HG03103 (cell line): ENCODE data around the gene SLC25A5.
"Not testable (repeated sequence)": the region's sequence is repeated elsewhere in the genome, so short reads cannot be mapped to it uniquely, and the experiment has no call there.

Experiments used
- ATAC-seq: cut with Tn5 transposase; IDR thresholded peaks from one replicate; pipeline ENCODE4 v1.9.1; 2021; ENCODE audit warnings: low read depth; ENCODE audit not compliant: unreplicated experiment

Gene SLC25A5

GRCh38 chrX:119467842-119468550 lies at the start of gene SLC25A5:
SLC25A5 (plus strand) TSS chrX:119468444; CDS start chrX:119468516, 72 bp downstream.
- ATAC-seq = peak; percentile 86

GRCh38 chrX:119419146-119419545 lies 49.1 kb upstream of the SLC25A5 start:
- no peak for ATAC-seq

DNA sequence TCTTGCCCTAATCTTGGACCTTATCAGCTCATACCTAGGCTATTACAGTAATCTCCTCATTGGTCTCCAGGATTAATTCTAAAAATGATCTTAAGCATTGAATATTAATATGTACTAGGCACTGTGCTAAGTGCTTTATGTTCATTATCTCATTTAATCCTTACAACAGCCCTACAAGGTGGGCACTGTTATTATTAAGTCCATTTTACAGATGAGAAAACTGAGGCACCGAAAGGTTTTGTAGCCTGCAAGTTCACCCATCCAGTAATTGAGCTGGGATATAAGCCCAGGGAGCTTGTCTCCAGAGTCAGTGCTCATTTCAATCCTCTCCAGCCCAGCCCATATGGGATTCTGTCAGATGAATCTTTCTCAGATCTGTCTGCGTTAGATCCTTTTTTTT lies 48.3 kb upstream of the SLC25A5 start:
- ATAC-seq = no peak

DNA sequence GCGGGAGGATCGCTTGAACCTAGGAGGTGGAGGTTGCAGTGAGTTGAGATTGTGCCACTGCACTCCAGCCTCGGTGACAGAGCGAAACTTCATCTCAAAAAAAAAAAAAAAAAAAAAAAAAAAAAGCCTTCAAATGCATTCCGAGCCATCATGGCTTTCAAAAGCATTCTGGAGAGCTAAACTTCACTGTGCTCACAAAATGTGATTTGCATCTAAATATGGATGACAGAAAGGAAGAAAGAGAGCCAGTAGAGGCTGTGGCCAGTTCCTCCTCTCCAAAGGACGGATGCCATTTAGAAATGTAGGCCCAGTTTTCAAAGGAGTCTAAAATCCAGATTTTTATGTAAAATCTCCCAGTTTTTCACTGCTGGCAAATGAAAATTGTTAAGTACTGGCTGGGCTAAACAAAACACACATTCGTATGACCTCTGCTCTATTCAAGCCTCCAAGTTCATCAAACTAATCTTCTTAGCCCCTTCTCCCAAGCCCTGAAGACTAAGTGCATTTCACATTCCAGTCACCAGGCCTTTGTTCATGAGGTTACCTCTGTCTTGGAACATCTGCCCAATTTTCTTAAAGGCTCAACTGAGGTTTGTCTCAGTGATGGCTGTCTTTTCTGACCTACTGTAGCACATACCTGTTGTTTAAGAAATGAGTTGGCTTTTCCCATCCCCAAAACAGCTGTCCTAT lies 47.1 kb upstream of the SLC25A5 start:
- no peak for ATAC-seq

GRCh38 chrX:119423631-119424030 lies 44.6 kb upstream of the SLC25A5 start:
- no peak for ATAC-seq

- no peak for ATAC-seq
Observed at GRCh38 chrX:119424999-119425398, 43.2 kb upstream of the SLC25A5 start.

DNA sequence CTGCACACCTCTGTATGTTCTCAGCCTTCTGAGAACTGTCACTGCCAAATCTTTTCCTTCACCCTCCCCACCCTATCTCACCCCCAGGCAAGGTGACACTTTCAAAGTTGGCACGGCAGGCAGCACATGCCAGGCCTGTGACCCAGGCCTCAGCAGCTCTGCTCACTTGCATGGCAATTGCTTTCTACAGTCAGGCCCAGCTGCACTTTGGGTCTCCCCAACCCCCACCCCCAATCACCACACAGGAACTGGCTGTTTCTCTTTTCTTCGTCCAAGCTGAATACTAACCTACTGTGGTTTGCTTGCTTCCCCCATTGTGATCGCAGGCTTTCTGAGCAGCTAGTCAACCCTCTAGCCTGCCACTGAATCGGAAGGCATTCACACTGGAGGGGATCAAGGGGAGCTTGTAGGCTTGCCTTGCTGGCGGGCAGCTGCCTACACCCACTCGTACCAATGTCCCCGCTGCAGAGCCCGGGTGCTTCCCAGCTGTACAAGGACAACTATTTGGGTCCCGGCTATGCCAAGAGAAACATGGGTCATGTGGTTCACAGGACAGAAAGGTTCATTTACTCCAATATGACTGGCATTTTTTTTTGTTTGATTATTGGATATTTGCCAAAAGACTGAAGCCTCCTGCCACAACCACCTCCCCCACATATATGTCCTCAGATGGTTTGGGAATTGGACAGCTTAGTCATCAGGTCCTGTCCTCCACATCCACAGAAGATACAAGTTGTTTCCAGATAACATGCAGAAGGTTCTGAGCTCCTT lies 41.0 kb upstream of the SLC25A5 start:
- peak; percentile 88 for ATAC-seq

DNA sequence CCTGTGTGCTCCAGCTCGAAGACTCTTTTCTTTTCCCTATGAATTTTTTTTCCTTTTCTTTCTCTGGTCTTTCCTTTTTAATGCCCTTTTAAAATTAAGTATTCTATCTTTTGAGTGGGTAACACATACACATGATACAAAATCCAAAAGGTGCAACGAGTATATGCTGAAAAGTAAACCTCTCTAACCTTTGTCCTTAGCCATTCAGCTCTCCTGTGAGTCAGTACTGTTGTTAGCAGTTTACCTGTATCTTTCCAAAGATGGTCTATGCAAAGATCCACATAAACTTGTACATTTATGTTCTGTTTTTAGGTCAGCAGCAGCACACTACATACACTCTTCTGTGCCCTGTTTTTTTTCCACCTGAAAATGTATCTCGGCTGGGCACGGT lies 40.5 kb upstream of the SLC25A5 start:
- ATAC-seq = no peak

GRCh38 chrX:119429471-119429870 lies 38.8 kb upstream of the SLC25A5 start:
- ATAC-seq = no peak

- not testable (repeated sequence) for ATAC-seq
Observed at GRCh38 chrX:119441295-119441694, 26.9 kb upstream of the SLC25A5 start.

GRCh38 chrX:119442286-119442685 lies 26.0 kb upstream of the SLC25A5 start:
- no peak for ATAC-seq

GRCh38 chrX:119453202-119453601 lies 15.0 kb upstream of the SLC25A5 start:
- ATAC-seq = no peak

DNA sequence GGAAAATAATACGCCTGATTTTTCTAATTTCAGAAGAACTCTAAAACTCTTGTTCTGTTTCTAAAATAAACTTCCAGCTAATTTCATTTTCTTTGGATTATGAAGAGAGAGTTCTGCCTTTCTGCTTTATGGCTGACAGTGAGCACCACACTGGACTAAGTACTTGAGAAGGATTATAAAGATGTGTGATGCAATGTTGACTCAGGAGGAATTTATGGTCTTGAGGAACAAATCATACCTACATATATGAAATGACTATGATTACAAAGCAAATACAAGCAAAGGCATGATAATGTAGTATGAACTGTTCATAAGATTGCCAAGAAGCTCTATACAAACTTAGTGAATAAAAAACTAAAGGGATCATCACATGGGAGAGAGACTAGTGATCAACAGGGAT lies 13.0 kb upstream of the SLC25A5 start:
- no peak for ATAC-seq

GRCh38 chrX:119459181-119459580 lies 9.1 kb upstream of the SLC25A5 start:
- ATAC-seq = no peak

DNA sequence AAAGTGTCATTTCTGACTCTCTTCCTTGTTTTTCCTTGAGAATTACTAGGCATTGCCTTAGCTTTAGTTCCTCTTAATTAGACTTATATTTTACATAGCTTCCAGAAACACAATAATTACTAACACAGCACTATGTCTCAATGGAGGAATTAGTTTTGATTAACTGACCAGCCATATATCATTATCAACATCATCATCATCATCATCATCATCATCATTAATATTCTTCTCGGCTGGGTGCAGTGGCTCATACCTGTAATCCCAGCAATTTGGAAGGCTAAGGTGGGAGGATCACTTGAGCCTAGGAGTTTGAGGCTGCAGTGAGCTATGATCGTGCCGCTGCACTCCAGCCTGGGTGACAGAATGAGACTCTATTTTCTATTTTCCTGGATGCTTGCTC lies 2.7 kb upstream of the SLC25A5 start:
- no peak for ATAC-seq

DNA sequence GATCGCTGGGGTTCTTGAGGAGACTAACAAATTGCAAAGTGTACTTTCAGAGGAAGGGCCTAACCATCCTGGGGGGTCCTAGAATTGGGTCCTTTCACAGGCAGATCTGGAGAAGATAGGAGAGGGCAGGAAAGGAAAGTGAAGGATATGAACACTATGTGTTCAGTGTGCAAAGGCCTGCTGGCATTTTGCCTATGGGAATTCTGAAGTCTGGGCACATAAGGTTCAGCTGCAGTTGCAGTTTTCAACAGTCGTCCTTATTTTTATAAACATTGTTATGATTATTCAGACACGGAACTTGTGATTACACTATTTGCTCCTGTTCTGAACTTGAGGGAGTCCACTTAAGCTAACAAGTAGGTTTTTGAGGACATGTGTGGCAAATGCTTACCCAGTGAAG lies 1.3 kb upstream of the SLC25A5 start:
- no peak for ATAC-seq

DNA sequence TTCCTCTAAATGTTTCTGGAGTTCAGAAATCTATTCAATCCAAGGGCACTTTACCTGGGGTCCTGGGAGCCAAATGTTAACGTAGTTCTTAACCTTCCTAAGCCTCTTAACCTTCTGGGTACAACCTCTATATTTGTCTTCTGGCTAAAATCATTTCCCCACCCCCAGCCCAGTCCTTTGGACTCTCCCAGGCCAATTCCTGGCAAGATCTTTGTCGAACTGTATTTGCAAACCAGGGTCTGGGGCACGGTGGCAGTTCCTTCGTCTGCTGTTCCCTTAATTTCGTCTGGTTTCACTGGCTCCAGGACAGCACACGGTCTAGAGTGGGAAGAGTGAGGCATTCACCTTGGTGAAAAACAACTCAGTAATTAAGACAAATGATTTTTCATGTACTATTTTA lies 811 bp upstream of the SLC25A5 start:
- no peak for ATAC-seq

- peak; percentile 71 for ATAC-seq
Observed at GRCh38 chrX:119468551-119469312, 488 bp downstream of the SLC25A5 start.

DNA sequence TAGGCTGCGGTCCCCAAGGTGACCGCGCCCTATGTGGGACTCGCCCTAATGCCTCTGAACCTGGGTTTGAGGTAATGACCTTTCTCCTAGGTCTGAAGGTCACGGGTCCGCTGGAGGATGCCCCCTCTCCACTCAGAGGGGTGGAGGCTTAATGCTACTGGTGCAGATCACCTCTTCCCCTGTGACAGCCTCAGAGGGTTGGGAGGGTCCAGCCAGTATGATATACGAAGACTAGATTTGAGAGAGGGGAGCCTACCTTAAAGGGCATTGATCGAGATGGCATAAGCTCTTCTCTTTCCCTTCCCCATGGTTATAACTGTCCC lies 1.0 kb downstream of the SLC25A5 start:
- no peak for ATAC-seq

DNA sequence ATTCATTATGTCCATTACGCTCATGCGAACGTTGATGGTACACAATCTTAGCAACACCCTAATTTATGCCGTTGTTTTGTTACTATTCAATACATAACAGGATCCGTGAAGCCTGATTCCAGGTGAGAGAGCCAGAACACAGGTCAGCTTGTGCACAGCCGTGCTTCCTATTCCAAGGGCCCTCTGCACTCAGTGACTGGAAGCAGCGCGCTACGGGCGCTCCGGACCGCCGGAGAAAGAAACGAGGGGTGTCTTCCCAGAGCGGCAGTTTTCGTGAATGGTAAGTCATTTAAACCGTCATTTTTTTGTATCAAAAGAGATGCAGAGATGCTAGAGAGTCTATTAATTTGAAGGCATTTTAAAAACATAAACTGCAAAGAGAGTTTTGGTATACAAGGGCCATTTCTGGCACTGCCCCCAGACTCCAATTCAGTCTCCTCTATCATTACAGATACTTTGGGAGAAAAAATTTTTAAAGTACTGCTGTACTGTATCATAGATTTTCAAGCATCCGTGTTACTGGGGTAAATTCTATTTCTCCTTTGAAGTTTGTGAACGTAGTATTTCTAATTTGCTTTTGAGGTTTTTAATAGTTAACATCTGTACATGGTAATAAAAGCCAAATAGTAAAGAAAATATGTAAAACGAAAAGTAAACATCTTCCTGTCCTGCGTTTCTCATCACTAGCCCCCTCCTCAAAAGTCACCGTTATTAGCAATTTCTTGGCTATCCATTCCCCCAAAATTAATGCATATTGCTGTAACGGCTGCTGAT lies 6.6 kb downstream of the SLC25A5 start:
- ATAC-seq = no peak
